ENCODE measurements around the gene AS3MT.

- TF ChIP-seq, protein P1, sequence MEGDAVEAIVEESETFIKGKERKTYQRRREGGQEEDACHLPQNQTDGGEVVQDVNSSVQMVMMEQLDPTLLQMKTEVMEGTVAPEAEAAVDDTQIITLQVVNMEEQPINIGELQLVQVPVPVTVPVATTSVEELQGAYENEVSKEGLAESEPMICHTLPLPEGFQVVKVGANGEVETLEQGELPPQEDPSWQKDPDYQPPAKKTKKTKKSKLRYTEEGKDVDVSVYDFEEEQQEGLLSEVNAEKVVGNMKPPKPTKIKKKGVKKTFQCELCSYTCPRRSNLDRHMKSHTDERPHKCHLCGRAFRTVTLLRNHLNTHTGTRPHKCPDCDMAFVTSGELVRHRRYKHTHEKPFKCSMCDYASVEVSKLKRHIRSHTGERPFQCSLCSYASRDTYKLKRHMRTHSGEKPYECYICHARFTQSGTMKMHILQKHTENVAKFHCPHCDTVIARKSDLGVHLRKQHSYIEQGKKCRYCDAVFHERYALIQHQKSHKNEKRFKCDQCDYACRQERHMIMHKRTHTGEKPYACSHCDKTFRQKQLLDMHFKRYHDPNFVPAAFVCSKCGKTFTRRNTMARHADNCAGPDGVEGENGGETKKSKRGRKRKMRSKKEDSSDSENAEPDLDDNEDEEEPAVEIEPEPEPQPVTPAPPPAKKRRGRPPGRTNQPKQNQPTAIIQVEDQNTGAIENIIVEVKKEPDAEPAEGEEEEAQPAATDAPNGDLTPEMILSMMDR (optimal IDR thresholded peaks at IDR 0.05 in 1 of 3, IDR thresholded peaks at IDR 0.05 in 1 of 3, conservative IDR thresholded peaks at IDR 0.05 in 1 of 3; ENCODE audit: extremely low read depth in 1 of 3, insufficient read depth in 2 of 3, low read length in 3 of 3), result no peak
- TF ChIP-seq EZH2 (IDR thresholded peaks at IDR 0.05; ENCODE audit: low read length), result no peak
Measured at GRCh38 chr10:102834143-102834542, 35.1 kb upstream of the AS3MT start.

All from keratinocyte (primary cell).